GM12891 (cell line): ENCODE measurements around the gene BAG5. TPM values are rescaled to one million over a fixed set of nuclear protein-coding genes. Genes with fewer than 3 reads are reported as not detected.
A peak's percentile ranks its signal among the peaks of the same experiment; 100 is the strongest.
"Not testable (repeated sequence)": the region's sequence is repeated elsewhere in the genome, so short reads cannot be mapped to it uniquely, and the experiment has no call there.

ENCODE experiments used
- DNase-seq: peaks from one replicate; pipeline ENCODE4 v3.0.0; 2011; ENCODE audit warnings: low spot score; ENCODE audit not compliant: insufficient read length
- FAIRE-seq: peaks from 2 replicates; lab custom pipeline; 2011; peaks lifted over from hg19 to GRCh38; lab: Jason Lieb, UNC
- PAX5 ChIP-seq: IDR thresholded peaks from 2 replicates; pipeline ENCODE4 v1.6.1; 2011; ENCODE audit warnings: low read length, moderate library complexity, mild to moderate bottlenecking; ENCODE audit not compliant: insufficient read depth, severe bottlenecking
- POLR2A ChIP-seq: IDR thresholded peaks from 2 replicates; pipeline ENCODE4 v1.6.1; 2011; ENCODE audit warnings: low read depth, low read length, control low read depth
- POLR2AphosphoS5 ChIP-seq: IDR thresholded peaks from 2 replicates; pipeline ENCODE4 v1.6.1; 2011; ENCODE audit warnings: low read depth, low read length, control low read depth
- POU2F2 ChIP-seq: IDR thresholded peaks from 2 replicates; pipeline ENCODE4 v1.6.1; 2011; ENCODE audit warnings: low read depth, mild to moderate bottlenecking, control low read depth, low read length, moderate library complexity
- SPI1 ChIP-seq: IDR thresholded peaks from 2 replicates; pipeline ENCODE4 v1.6.1; 2011; ENCODE audit warnings: low read depth, low read length, control low read depth
- TAF1 ChIP-seq: IDR thresholded peaks from 2 replicates; pipeline ENCODE4 v1.6.1; 2011; ENCODE audit warnings: low read depth, low read length, control low read depth
- polyA plus RNA-seq: library from polyadenylated mRNA; unstranded; fragments of >200 nt; gene quantifications from one replicate; pipeline ENCODE4 v1.2.1, GENCODE V29; 2012; ENCODE audit warnings: low read depth, missing spikeins, inconsistent platforms; ENCODE audit not compliant: missing spikeins

The BAG5 gene
- polyA plus RNA-seq, result 9.3 TPM

- FAIRE-seq (peak; percentile 96), DNase-seq (peak; percentile 95)
These were observed at the start of gene BAG5, which contains the start of gene COA8 for GRCh38 chr14:103562429-103563225. Gene BAG5, minus strand, starts transcription at chr14:103562657. Its CDS starts 1,493 bp downstream, at chr14:103561164. Gene COA8, plus strand, starts transcription at chr14:103562960. Its CDS starts 42 bp downstream, at chr14:103563002.

GRCh38 chr14:103611215-103611614 lies 48.8 kb upstream of the BAG5 start:
- DNase-seq (no peak), FAIRE-seq (no peak)
- TF ChIP-seq TAF1 (no peak), POLR2A (no peak), PAX5 (no peak), POLR2AphosphoS5 (no peak), POU2F2 (no peak), SPI1 (no peak)

More at GRCh38 chr14:103562429-103563225, at the start of gene BAG5, which contains the start of gene COA8:
- no peak for TF ChIP-seq POU2F2
- peak; percentile 69 for TF ChIP-seq POLR2A
- TF ChIP-seq POLR2AphosphoS5, result peak; percentile 60; the same call in 1 of the 2 replicates
- peak; percentile 63 for TF ChIP-seq TAF1
- TF ChIP-seq PAX5, result peak; percentile 98
- peak; percentile 48 for TF ChIP-seq SPI1

GRCh38 chr14:103609081-103609480 lies 46.6 kb upstream of the BAG5 start:
- not testable (repeated sequence) for FAIRE-seq, DNase-seq

- DNase-seq (no peak), FAIRE-seq (no peak)
- TF ChIP-seq SPI1 (no peak), POU2F2 (no peak)
These were observed 45.4 kb upstream of the BAG5 start for GRCh38 chr14:103607822-103608221.

GRCh38 chr14:103606963-103607668 lies 44.7 kb upstream of the BAG5 start:
- TF ChIP-seq POU2F2 (no peak; the same call in 1 of the 2 replicates), POLR2A (no peak), SPI1 (0 out of 2 replicates have a peak, but pooled peaks have one; percentile 4)
- peak; percentile 62 for DNase-seq
- peak; percentile 97 for FAIRE-seq

- DNase-seq (no peak), FAIRE-seq (no peak)
- no peak for TF ChIP-seq SPI1
These were observed 42.2 kb upstream of the BAG5 start for GRCh38 chr14:103604620-103605019.

- FAIRE-seq (no peak), DNase-seq (no peak)
- no peak for TF ChIP-seq POLR2AphosphoS5
- TF ChIP-seq POLR2A, result no peak
- TF ChIP-seq POU2F2, result no peak
- TF ChIP-seq SPI1, result no peak
- TF ChIP-seq TAF1, result no peak
- TF ChIP-seq PAX5, result no peak
These were observed 38.0 kb upstream of the BAG5 start for GRCh38 chr14:103600503-103600902.

- DNase-seq, result no peak
- no peak for TF ChIP-seq PAX5
- TF ChIP-seq POLR2A, result no peak
- TF ChIP-seq SPI1, result no peak
- TF ChIP-seq POU2F2, result no peak
- no peak for TF ChIP-seq POLR2AphosphoS5
- TF ChIP-seq TAF1, result no peak
- no peak for FAIRE-seq
These were observed 35.3 kb upstream of the BAG5 start for GRCh38 chr14:103597623-103598377.

- FAIRE-seq (no peak), DNase-seq (no peak)
- no peak for TF ChIP-seq TAF1
- TF ChIP-seq PAX5, result no peak
- no peak for TF ChIP-seq POLR2A
- no peak for TF ChIP-seq POLR2AphosphoS5
- TF ChIP-seq POU2F2, result no peak
- no peak for TF ChIP-seq SPI1
These were observed 31.8 kb upstream of the BAG5 start for GRCh38 chr14:103594265-103594664.

- DNase-seq, result peak; percentile 62
- TF ChIP-seq TAF1 (no peak), POLR2A (no peak), SPI1 (peak; percentile 59), POLR2AphosphoS5 (no peak), PAX5 (no peak)
- peak; percentile 84 for FAIRE-seq
These were observed 31.1 kb upstream of the BAG5 start for GRCh38 chr14:103593577-103593976.

- no peak for FAIRE-seq
- DNase-seq, result no peak
- TF ChIP-seq TAF1 (no peak), PAX5 (no peak), POLR2A (no peak), POU2F2 (no peak), SPI1 (no peak), POLR2AphosphoS5 (no peak)
These were observed 22.0 kb upstream of the BAG5 start for GRCh38 chr14:103584326-103584915.
